Measurements from ENCODE around the gene BEND7.
A peak's percentile ranks its signal among the peaks of the same experiment; 100 is the strongest.
"Not testable (repeated sequence)": the region's sequence is repeated elsewhere in the genome, so short reads cannot be mapped to it uniquely, and the experiment has no call there.

BEND7 gene

GRCh38 chr10:13483073-13483472 is 45.7 kb downstream of the BEND7 start:
- no peak for DNase-seq (ENCODE audit: low read depth, low spot score)

- no peak for DNase-seq (ENCODE audit: low read depth, low spot score)
These were observed 47.1 kb downstream of the BEND7 start for GRCh38 chr10:13481690-13482089.

GRCh38 chr10:13475124-13475523 is 53.7 kb downstream of the BEND7 start:
- no peak for DNase-seq (ENCODE audit: low read depth, low spot score)

GRCh38 chr10:13473986-13474385 is 54.8 kb downstream of the BEND7 start:
- DNase-seq (ENCODE audit: low read depth, low spot score): no peak

DNA sequence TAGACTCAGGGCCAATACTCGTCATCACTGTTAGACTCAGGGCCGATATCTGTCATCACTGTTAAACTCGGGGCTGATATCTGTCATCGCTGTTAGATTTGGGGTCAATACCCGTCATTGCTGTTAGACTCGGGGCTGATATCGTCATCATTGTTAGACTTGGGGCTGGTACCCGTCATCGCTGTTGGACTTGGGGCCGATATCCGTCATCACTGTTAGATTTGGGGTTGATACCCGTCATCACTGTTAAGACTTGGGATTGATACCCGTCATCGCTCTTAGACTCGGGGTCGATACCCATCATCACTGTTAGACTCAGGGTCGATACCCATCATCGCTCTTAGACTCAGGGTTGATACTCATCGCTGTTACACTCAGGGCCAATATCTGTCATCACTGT is 56.5 kb downstream of the BEND7 start:
- no peak for DNase-seq (ENCODE audit: low read depth, low spot score)

GRCh38 chr10:13470270-13470669 is 58.5 kb downstream of the BEND7 start:
- DNase-seq (ENCODE audit: low read depth, low spot score): no peak

DNA sequence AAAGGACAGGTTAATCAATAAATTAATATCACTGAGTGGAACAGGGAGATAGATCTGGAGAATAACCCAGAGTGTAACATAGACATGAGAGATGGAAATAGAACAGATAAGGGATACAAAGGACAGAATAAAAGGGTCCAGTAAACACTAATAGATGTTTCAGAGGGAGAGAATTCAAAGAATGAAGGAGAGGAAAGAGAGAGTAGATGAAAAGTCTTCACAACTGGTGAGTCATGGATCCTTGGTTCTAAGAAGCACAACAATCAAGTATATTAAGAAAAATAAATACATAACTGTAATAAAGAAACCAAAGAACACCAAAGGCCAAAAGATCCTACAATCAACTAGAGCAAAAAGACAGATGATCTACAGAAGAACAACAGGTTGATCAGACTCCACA is 66.3 kb downstream of the BEND7 start:
- peak; percentile 12 for DNase-seq (ENCODE audit: low read depth, low spot score)

GRCh38 chr10:13458687-13459012 is 70.2 kb downstream of the BEND7 start:
- no peak for DNase-seq (ENCODE audit: low read depth, low spot score)

GRCh38 chr10:13457958-13458686 is 70.7 kb downstream of the BEND7 start:
- peak; percentile 50 for DNase-seq (ENCODE audit: low read depth, low spot score)

GRCh38 chr10:13453896-13454295 is 74.9 kb downstream of the BEND7 start:
- no peak for DNase-seq (ENCODE audit: low read depth, low spot score)

GRCh38 chr10:13450069-13450468 is 78.7 kb downstream of the BEND7 start:
- DNase-seq (ENCODE audit: low read depth, low spot score): peak; percentile 72

GRCh38 chr10:13449296-13449695 is 79.5 kb downstream of the BEND7 start:
- peak; percentile 13 for DNase-seq (ENCODE audit: low read depth, low spot score)

GRCh38 chr10:13448216-13448615 is 80.6 kb downstream of the BEND7 start:
- peak; percentile 71 for DNase-seq (ENCODE audit: low read depth, low spot score)

DNA sequence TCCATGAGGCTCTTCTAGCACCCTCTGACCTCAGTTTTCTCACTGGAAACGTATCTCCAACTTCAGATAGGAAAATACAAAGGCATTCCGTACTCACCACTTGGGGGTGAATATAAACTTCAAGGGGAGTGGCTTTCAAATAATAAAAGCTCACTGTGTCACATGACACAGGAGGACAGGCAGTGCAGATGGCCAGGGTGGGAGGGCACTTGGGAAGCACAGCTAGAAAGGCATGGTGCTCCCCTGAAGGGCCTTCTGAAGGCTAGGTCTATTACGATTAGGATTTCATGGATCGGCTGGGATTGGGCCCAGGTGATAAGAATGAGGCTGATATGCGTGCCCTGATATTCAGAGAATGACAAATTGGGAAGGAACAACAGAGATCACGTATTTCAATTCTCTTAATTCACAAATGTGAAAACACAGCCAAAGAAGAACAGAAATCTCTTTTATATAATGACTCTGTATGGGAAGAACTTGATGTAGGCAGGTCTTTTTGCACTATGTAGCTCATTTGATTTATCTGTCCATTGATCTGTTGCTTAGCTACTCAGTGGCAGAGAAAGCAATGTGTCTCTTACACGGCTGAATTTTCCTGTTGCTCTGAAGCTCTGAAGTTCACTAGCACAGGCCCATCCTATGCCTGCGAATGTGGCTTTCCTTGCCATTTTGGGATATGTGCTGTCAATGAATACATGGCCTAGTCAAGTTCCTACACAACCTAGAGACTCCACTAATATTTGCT is 83.0 kb downstream of the BEND7 start:
- no peak for DNase-seq (ENCODE audit: low read depth, low spot score)

GRCh38 chr10:13441476-13441875 is 87.3 kb downstream of the BEND7 start:
- DNase-seq (ENCODE audit: low read depth, low spot score): peak; percentile 18

DNA sequence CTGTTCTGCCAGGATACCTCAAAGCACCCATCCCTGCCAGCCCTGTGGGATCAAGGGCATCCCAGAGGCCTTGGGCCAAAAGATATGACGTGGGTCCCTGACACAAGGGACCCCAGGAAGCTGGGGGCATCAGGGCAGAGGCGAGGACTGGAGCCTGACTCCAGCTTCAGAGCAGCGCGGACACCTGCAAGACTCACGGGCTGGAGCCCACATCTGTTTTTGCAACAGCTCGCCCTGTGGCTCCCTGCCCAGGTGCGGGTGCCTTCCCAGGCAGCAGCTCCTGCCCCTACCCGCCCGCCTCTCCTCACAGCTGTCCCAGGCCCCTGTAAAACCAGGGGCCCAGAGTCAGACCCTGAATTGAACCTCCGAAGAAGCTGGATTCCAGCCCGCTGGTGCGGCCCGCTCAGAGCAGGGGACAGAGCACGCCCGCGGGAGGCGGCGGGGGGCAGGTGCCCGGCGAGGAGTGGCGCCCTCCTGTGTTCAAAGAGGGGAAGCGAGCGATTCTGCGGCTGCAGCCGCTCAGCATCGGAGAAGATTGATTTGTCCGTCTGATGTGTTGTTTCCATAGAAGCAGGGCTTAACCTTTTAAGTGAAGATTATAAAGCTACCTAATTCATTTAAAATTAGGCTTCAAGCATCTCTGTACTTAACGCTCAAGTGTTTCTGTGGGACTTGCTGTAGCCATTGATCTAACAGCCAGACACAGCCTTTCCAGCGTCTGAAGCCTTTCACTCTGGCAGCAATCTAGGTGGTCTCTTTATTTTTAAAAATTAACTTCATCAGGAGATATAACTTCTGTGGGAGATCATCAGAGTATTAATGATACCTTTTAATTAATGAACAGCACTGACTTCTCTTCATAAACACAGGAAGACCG is 88.4 kb downstream of the BEND7 start:
- peak; percentile 77 for DNase-seq (ENCODE audit: low read depth, low spot score)

- DNase-seq (ENCODE audit: low read depth, low spot score): peak; percentile 43
These were observed 89.3 kb downstream of the BEND7 start for GRCh38 chr10:13439313-13440184.

- no peak for DNase-seq (ENCODE audit: low read depth, low spot score)
These were observed 91.7 kb downstream of the BEND7 start for GRCh38 chr10:13437026-13437555.

GRCh38 chr10:13427943-13428342 is 100.9 kb downstream of the BEND7 start:
- DNase-seq (ENCODE audit: low read depth, low spot score): not testable (repeated sequence)

GRCh38 chr10:13425397-13425796 is 103.4 kb downstream of the BEND7 start:
- no peak for DNase-seq (ENCODE audit: low read depth, low spot score)

DNA sequence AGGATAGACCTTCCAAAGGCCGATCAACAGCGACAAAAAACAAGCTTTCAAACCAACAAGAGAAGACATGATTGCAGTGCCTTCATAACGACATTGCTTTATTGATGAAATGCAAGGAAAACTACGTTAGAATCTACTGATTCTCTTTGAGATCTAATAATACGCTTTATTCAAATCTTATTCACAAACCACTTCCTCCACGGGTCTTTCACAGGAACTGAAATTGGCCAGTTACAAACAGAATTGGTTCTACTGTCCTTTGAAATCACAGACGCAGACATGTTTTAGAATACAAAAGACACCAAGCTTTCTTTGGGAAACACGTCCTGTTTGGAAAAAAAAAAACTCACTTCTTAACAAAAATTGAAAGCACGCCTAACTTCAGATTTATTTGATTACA is 106.0 kb downstream of the BEND7 start:
- DNase-seq (ENCODE audit: low read depth, low spot score): no peak
